Epidermal melanocyte (primary cell): Measurements from ENCODE around the gene CLDN15.
"Not testable (repeated sequence)": the region's sequence is repeated elsewhere in the genome, so short reads cannot be mapped to it uniquely, and the experiment has no call there.

Experiments
- DNase-seq: peaks from one replicate; pipeline ENCODE4 v3.0.0; 2011; ENCODE audit warnings: low spot score; ENCODE audit not compliant: insufficient read length

Gene CLDN15, protein sequence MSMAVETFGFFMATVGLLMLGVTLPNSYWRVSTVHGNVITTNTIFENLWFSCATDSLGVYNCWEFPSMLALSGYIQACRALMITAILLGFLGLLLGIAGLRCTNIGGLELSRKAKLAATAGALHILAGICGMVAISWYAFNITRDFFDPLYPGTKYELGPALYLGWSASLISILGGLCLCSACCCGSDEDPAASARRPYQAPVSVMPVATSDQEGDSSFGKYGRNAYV

DNA sequence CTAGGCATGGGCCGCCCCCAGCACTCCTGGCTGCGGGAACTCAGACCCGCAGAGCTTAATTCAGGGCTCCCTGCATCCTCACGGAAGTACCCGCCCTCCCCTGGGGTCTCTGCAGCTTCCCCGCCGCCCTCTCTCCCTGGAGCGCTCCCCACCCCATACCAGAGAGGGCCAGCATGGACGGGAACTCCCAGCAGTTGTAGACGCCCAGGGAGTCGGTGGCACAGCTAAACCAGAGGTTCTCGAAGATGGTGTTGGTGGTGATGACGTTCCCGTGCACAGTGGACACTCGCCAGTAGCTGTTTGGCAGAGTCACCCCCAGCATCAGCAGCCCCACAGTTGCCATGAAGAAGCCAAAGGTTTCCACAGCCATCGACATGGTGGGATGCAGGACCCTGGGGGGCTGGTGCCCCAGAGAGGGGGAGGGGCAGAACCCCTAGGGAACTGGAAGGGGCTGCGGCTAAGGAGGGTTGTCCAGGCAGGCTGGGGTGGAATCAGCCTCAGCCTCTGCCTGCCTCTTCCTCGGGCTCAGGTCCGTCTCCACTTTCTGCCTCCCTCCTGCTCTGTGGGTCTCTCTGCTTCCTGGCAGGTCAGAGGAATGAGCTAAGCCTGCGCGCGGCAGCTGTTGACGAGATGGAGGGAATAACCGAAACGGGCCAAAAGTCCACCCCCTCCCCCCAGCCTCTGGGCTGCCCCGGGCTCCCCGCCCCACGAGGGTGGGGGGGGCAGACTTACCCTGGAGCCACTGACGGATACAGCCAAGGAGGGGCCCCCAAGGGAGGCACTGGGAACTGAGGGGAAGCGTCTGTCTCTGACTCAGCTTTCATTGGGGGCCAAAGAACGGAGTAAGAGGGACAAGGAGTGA is at the start of gene CLDN15:
Gene CLDN15, minus strand, starts transcription at position 597 of the 862 bp plus-strand sequence. Its CDS starts 221 bp downstream, at position 376.
- DNase-seq = no peak

DNA sequence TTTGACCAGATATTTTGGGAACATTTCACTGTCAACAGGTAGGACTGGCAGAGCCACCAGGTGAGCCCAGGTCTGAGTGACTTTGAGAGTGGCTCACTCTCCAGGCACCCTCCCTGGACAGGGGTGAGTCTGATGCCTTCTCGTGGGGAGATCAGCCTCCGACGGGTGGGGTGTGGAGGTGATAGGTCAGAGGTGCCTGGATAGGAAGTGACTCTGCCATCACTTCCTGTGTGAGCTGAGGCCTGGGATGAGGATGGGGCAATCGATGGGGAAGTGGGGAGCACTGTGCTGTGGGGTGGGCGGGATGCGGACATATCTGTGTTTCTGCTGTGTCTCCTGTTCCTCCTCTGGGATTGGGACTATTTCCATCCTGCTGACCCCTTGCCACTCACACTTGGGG is 49.4 kb upstream of the CLDN15 start:
- DNase-seq = no peak

DNA sequence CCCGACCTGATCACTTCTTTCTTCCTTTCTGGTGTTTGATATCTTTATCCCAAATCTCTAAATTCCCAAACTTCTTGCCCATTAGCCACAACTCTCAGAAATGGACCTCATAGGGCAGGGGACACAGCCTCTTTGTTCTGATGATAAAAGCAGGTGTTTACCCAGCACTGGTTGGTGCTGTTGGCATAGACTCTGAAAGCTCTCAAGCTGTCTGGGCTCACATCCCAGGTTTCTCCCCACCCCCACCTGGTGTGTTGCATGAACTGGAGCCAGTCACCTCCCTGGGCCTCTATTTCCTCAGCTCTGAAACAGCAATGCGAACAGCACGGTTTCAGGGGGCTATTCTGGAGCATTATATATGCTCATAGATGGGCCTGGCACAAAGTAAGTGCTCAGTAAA is 48.3 kb upstream of the CLDN15 start:
- not testable (repeated sequence) for DNase-seq

DNA sequence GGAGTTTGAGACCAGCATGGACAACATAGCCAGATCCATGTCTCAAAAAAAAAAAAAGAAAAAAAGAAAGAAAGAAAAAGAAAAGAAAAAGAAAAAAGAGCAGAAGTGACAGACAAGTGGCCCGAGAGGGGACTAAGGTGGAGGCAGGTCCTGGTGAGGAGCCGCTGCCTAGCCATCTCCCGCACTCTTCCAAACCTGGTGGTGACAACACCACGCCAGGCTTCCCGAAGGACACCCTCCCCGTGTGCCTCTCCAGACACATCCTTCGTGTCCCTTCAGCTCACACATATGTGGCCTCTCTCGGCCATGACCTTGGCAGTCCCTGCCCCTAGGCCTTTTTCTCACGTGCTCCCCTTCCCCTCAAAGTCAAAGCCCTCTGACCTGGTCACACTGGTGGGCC is 47.6 kb upstream of the CLDN15 start:
- no peak for DNase-seq

DNA sequence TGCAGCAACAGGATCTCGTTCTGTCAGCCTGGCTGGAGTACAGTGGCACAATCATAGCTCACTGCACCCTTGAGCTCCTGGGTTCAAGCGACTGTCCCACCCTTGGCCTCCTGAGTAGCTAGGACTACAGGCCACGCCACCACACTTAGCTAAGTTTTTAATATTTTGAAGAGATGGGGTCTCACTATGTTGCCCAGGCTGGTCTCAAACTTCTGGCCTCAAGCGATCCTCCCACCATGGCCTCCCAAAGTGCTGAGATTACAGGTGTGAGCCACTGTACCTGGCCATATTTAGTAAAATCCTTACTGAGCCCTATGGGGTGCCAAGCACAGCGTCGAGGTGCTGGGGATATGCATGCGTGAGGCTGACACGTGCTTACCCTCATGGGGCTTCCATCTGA is 43.3 kb upstream of the CLDN15 start:
- DNase-seq = not testable (repeated sequence)

DNA sequence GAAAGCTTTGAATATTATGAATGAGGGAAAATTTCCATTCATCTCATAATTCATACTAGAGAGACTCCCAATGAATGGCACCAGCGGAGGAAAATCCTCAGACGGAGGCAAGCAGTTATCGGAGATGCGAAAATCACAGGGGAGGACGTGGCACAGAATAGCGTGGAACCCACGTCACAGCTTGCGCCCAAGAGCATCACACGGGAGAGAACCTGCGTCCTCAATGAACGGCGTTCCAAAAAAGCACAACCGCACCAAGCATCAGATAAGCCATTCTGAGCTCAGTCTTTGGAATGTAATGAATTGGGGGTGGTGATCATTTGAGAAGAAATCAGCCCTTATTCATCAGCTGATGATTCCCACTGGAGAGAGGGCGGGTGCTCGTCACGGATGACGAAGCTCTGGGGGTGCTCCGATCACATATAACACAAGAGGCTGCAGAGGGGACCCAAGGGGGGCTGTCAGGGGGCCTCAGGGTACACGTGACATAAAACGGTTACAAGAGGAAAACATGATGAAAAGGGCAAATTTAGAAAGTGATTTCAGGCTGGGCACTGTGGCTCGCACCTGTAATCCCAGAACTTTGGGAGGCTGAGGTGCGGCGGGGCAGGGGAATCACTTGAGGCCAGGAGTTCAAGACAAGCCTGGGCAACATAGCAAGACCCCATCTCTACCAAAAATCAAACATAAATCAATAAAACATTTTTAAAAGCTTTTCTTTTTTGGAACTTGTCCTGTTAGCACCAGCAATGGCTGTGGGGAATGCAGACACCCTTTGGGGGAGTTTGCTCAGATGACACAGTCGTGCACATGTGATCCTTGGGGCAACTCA is 41.1 kb upstream of the CLDN15 start:
- no peak for DNase-seq

DNA sequence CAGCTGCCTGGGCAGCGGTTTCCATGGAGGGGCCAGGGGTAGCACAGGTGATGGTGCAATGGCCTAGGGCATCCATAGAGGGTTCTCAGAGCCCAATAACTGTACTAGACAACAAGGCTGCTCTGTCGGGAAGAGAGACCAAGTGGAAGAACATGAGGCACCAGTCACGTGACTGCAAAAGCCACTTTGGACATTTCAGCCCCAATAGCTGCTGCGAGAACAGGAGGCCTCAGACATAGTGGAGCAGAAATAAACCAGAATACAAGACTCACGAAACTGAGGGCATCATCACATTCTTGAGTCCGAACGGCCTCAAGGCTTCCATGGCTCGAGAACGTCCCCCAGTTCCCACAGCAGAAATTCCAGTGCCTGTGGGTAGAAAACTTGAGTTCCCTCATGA is 39.6 kb upstream of the CLDN15 start:
- DNase-seq = no peak

DNA sequence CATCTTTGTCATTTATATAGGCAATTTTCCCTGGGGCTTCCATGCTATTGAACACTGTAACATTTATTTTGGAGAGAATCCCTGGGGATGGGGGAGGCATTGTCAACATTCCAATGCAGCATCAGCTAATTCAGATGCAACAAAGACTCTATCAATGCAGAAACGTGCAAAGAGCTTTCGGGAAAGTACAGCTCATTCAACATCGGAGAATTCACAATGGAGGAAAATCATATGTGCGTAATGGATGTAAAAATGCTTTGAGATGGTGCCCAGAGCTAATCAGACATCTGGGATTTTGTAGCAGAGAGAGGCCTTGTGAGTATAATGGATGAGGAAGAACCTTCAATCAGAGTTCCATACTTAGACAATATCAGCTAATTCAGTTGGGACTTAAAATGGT is 35.6 kb upstream of the CLDN15 start:
- DNase-seq = no peak

DNA sequence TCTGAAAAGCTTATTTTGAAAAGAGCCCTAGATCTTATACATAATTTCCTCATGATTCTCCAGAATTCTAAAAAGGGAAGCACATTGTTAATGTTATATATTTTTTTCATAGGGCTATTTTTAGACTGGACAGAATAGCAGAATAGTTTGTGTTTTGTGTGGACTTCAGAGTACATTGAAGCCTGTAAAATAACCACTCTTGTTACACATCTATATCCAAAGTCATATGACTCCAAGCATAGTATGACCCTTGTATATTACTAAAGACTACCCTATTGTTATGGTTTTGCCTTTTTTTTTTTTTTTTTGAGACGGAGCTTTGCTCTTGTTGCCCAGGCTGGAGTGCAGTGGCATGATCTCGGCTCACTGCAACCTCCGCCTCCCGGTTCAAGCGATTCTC is 33.4 kb upstream of the CLDN15 start:
- no peak for DNase-seq

DNA sequence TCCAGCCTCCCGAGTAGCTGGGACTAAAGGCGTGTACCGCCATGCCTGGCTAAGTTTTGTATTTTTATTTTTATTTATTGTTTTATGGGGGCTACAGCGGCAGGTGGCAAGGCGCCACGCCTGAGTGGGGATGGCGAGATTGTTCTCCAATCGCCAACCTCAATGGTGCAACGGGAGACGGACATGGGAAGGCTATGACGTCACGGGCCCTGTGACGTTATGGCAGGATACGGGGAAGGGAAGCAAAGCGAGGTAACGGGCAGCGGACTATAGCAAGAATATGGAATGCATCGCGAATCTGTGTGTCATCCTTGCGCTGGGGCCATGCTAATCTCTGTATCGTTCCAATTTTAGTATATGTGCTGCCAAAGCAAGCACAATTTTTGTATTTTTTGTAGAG is 32.1 kb upstream of the CLDN15 start:
- no peak for DNase-seq

DNA sequence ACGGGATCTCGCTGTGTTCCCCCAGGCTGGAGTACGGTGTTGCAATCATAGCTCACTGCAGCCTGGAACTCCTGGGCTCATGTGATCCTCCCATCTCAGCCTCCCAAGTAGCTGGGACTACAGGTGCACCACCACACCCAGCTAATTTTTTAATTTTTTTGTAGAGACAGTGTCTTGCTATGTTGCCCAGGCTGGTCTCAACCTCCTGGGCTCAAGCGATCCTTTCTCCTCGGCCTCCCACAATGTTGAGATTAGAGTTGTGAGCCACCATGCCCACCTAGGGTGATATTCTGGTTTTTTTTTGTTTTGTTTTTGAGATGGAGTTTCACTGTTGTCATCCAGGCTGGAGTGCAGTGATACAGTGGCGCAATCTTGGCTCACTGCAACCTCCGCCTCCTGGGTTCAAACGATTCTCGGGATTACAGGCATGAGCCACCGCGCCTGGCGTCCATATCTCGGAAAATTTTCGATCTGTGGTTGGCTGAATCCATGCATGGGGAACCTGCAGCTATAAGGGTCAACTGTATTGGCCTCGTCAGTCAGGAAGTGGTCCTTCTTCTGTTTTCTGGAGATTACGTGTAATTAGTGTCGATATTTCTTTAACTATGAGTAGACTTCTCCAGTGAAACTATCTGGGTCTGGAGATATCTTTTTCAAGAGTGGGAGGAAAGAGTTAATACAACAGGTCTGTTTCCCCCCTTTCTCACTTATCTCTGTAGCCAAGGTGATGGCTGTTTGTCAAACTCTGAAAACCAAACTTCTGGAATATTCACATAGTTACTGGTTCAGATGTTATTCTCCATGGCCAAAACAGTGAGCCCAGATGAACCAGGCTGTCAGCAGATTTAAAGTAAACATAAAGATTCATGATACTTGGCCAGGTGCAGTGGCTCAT is 28.3 kb upstream of the CLDN15 start:
- no peak for DNase-seq

DNA sequence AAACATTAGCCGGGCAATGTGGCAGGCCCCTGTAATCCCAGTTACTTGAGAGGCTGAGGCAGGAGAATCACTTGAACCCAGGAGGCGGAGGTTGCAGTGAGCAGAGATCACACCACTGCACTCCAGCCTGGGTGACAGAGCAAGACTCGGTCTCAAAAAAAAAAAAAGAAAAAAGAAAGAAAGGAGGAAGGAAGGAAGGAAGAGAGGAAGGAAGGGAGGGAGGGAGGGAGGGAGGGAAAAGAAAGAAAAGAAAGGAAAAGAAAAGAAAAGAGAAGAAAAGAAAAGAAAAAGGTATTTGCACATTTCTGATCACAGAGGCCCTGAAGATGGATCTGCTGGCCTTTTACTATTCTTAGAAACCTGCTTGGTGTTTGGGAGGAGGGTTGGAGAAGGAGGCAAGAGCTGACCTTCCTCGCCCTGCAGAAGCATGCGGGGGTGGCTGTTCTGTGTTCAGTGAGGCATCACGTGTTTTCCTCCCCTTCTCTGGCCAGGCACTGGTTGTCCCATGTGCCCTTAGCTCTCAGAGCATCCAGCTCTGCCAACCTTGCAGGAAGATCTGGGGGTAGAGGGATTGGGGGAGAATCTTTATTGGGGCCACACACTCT is 26.6 kb upstream of the CLDN15 start:
- DNase-seq = not testable (repeated sequence)

DNA sequence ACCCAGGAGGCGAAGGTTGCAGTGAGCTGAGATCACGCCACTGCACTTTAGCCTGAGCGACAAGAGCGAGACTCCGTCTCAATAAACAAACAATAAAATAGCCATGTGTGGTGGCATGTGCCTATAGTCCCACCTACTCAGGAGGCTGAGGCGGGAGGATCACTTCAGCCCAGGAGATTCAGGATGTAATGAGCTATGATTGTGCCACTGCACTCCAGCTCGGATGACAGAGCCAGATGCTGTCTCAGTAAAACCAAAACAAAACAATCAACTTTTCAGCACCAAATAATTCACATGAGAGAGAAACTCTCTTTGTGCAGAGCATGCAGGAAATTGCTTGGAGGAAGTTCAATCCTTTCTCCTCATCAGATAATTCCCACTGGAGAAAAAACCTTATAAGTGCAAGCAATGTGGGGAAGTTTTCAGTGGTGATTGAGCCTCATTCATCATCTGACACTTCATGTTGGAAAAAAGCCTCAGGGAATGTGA is 20.7 kb upstream of the CLDN15 start:
- peak; percentile 28 for DNase-seq

DNA sequence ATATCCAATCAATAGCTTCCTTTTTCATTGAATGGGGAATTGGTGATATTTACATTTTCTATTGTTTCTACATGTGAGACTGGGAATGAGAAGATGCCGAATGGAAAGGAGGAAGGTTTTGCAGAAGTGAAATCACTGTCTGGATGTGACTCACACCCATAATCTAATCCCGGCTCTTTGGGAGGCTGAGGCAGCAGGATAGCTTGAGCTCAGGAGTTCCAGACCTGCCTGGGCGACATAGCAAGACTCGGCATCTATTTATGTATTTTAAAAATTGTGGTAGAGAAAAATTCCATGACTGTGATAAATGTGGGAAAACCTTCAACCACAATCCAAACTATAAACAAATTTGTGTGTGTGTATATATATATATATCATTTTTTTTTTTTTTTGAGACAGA is 18.2 kb upstream of the CLDN15 start:
- DNase-seq = no peak

DNA sequence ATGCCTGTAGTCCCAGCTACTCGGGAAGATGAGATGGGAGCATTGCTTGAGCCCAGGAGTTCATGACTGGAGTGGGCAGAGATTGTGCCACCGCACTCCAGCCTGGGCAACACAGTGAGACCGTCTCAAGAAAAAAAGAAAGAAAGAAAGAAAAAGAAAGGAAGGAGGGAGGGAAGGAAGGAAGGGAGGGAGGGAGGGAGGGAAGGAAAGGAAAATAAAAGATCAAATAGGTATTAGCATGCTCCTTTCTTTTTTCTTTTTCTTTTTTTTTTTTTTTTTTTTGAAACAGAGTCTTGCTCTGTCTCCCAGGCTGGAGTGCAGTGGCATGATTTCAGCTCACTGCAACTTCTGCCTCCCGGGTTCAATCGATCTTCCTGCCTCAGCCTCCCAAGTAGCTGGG is 15.6 kb upstream of the CLDN15 start:
- not testable (repeated sequence) for DNase-seq

DNA sequence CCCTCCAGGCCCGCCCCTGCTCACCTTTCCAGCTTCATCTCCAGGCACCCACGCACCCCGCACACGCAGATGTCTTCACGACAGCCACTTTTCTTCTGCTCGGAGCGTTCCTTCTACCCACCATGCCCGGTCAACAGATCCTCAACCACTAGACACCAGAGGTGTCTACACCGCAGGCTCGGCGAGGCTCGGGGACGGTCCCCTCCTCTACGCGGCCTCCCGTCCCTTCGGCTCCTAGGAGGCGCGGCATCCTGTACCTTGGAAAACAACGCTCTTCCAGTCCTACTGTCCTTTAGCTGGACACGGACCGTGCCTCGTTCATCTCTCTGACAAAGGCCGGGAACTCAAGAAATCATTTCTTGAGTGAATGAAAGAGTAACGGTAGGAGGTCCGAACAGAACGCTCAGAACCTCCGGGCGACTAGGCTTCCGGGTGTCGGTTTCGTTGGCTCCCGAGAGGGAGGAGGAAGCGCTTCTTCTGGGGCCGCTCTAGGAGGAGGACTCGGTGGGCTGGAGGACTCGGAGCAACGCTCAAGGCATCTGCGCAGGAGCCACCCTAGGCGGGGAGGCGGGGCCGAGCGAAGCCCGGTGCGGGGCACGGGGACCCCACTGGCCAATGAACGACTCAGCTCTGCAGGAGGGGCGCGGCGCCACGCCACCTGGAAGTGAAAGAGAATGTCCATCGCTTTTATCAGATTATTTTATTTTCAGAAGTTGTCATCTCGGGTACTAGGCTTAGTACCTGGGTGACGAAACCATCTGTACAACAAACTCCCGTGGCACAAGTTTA is 14.5 kb upstream of the CLDN15 start:
- DNase-seq = peak; percentile 94

DNA sequence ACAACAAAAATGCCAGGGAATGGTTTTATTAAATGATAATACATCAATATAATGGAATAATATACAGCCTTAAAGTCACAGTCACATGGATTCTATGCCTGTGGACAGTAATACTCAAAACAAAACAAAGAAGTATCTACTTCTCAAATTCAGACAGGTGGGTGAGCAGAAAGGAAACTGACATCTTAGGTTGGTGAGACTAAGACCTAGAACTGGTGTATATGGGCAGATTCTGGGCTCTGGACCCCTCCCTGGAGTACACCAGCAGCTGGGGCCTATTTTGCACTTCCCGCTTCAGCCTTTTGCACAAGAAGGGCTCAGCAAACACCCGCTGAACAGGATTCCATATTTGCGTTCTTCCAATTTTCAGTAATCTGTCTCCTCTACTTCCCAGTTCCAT is 12.7 kb upstream of the CLDN15 start:
- DNase-seq = no peak

DNA sequence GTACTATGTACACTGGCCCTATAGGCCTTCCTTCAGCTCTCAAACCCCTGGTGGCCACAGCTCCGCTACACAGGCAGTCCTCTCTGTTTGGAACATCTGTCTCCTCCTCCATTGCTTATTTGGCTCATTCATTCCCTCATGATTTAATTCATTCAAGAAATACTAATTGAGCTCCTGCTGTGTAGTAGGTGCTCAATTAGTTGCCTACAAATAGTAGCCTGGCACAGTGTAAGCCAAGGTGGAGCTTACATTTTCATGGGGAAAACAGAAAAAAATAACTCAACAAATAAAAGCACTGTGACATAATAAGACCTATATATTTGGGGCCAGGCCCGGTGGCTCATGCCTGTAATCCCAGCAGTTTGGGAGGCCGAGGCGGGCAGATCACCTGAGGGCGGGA is 10.7 kb upstream of the CLDN15 start:
- no peak for DNase-seq

DNA sequence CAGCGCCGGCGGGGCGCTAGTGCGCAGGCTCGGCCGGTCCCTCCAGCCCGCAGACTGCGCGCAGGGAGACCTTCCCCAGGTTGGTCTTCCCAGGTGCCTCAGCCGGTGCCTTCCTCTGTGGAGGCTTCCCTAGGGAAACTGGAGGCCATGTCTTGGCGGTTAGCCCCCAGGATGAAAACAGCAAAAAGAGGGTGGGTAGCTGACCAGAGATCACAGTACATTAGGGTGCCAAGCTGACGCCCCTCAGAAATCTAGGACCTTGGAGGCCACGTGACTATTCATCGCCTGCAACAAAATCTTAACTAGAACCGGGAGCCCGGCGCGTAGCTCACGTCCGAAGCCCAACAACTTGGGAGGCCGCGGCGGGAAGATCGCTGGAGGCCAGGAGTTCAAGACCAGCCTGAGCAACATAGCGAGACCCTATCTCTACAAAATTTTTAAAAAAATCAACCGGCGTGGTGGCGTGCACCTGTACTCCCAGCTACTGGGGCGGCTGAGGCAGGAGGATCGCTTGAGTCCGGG is 7.6 kb upstream of the CLDN15 start:
- DNase-seq = no peak
